Measurements from ENCODE around the gene CASP8.
A peak's percentile ranks its signal among the peaks of the same experiment; 100 is the strongest.

CASP8 gene

DNA sequence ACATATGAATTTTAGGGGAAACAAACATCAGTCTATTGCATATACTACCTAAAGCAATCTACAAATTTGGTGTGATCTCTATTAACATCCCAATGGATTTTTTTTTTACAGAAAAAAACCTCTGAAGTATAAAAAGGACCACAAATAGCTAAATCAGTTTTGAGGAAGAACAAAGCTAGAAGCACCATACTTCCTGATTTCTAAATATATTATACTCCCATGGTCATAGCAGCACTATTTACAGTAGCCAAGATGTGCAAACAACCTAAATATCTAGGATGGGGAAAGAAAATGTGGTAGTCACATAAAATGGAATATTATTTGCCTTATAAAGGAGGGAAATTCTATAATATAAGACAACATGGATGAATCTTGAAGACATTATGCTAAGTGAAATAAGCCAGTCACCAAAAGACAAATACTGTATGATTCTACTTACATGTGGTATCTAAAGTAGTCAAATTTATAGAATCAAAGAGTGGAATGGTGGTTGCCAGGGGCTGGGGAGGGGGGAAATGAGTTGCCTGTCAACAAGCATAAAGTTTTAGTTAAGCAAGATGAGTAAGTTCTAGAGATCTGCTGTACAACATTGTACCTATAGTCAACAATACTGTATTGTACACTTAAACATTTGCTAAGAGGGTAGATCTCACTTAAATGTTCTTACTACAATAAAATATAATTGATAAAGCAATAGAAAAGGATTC, 17.6 kb upstream of the CASP8 start:
- peak in 1 of 2 experiments; percentile 12 for DNase-seq

DNA sequence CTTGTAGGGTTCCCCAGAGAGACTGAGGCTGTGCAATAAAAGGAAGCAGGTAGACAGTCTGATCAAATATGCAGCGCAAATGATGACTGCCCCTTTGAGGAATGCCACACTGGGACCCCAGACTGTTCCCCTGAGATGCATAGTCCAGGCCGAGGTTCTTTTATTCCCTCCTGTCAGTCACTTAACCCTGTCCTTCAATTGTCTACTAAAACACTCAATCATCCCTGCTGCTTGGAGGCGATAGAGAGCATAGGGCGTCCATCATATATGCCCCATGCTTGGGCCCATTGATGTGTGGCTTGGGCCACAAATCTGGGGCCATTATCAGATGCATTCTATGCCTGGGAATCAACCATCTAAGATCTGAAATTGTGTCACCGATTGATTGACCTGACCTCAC, 15.5 kb upstream of the CASP8 start:
- peak in 1 of 2 experiments; percentile 14 for DNase-seq

DNA sequence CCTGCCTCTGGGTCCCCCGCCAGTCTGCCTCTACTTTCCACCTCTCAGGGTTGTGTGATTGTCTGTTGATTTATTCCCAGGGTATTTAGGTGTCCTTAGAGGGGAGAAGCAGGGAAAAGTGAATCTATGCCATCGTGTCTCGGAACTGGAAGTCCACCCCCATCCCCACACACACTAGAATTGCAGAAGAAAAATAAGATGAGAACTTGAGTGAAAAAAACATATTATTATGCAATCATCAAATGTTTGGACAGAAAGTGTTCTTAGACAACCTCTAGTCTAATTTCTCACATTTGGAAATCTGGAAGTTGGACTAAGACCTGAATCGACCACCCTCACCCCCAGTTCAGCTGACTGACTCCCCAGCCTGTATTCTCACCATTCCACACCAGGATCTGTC, 14.1 kb upstream of the CASP8 start:
- DNase-seq, result no peak

DNA sequence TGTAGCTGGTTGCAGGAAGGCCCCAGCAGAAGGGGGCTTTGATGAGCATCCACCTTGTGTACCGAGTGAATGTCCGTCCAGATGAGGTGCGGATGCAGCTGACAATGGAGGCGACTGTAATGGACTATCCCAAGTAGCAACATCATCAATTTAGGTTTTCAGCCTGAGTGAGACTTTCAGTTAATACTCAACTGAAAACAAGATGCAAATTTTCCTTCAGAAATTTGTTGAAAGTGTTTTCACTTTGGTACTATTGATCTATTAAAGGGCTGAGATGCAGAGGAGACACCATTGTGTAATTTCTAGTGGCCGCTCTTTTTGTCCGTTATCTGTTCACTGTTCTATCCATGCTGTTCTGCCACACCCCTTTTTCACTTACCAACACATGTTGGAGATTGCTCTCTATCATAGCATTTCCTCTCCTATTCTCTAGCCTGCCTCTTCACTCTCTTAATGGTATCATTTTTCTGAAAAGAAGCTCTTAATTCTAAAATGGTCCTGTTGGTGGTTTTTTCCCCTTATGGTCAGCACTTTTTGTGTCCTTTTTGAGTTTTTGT, 12.0 kb upstream of the CASP8 start:
- no peak for DNase-seq

DNA sequence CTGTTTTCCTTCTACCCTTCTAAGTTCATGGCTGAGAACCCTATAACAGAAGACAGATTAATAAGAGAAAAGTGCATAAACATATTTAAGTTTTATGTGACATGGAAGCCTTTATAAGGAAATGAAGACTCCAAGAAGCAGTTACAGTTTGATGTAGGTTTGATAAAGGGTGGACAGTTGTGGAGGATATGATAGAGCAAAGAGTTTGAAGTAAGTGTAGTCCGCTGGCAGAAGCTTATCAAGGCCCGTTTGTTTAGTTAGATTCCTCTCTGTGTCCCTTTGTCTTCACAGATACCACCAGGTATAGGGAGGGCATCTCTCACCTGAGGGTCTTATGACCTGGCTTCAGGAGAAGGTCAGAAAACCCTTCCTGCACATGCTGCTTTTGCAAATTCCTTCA, 10.4 kb upstream of the CASP8 start:
- DNase-seq, result peak in 1 of 2 experiments; percentile 10

DNA sequence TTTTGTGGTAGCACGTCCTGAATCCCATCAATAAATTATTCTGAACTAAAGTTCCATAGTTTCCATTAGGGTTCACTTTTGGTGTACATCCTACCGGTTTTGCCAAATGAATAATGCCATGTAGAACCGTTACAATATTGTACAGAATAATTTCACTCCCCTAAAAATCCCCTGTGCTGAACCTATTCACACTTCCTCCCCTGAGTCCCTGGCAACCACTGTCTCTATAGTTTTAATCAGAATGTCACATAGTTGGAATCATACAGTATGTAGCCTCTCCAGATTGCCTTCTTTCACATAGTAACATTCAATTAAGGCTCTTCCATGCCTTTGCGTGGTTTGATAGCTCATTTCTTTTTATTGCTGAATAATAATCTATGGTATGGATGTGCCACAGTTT, 9.6 kb upstream of the CASP8 start:
- DNase-seq, result no peak

DNA sequence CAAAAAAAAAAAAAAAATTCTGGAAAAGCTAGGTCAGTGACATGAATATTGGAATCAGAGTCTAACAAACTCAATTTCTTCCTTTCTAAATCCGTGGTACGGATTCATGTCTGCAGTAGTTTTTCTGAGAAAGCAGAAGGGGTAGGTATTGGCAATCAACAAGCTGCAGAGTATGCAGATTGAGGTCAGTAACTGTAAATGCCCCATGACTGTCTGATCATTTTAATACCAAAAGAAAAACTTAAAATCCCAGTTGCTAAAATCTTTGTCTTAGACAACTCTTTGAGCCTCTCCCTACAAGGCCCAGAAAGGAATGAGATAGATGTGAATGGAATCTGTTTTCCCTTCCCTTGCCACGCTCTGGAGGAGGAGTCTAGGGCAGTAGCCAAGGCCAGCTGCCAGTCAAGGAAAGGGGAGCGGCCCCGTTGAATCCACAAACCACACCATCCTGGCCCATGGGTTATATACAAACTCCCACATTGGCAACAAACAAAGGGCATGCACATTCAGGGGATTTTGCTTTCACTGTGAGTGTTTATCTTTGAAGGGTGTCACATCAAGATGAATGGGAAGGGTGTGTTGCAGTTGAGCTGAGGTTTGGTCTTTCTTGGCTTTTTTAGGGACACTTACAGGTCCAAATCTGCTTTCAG, 6.1 kb upstream of the CASP8 start:
- DNase-seq, result peak in 1 of 2 experiments; percentile 23

DNA sequence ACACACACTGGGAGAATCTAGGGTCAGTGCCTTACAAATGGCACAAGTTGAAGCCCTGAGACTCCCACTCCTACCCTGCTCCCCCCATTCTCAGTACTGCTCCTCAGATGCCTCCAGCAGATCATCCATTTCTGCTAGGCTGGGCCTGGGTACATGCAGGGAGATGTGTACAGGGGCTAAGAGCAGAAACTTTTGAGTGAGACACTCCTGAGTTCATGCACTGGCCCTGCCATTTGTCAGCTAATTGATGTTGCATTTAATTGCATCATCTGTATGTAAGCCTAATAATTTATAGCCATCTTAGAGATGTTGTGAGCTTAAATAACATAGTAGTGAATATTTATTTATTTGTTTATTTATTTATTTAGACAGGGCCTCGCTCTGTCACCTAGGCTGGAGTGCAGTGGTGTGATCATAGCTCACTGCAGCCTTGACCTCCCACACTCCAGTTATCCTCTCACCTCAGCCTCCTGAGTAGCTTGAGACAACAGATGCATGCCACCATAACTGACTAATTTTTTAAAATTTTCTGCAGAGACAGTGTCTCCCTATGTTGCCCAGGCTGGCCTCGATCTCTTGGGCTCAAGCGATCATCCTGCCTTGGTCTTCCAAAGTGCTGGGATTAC, 4.8 kb upstream of the CASP8 start:
- peak in 1 of 2 experiments; percentile 15 for DNase-seq

DNA sequence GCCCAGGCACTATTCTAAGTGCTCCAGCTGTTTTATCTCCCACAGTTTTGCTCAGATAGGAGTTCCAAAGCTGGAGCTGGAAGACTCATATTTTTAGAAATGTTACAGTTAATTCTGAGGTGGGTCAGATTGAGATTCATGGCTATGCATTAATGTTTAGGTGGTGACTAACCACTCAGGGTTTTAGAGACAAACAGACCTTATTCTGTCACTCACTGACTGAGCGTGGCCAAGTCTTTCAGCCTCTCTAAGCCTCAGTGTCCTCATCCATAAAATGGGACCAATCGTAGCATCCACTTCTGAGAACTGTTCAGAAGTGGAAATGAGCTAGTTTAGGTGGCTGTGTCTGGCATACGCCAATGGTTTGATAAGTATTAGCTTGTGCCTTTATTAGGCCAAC, 4.3 kb upstream of the CASP8 start:
- DNase-seq, result peak in 1 of 2 experiments; percentile 12

DNA sequence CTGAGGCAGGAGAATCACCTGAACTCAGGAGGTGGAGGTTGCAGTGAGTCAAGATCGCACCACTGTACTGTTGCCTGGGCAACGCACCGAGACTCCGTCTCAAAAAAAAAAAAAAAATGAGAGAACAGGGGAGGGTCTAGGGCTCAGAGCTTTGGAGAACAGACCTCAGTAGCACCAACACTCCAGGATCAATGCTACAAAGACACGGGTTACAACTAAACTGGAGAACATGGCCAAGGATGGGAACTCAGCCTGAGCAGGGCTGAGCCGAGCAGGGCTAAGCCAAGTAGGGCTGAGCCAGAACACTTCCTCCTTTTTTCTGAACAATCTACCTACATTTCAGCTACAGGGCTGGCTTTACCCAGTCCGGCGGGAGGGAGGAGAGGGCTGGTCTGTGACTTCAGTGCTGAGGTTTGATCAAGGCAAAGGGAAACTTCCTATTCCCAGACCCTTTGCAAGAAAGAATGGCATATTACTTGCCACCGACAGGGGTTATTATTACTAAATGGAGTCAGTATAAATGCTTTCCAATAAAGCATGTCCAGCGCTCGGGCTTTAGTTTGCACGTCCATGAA, 2.9 kb upstream of the CASP8 start:
- DNase-seq, result peak; percentile 56 to 64

DNA sequence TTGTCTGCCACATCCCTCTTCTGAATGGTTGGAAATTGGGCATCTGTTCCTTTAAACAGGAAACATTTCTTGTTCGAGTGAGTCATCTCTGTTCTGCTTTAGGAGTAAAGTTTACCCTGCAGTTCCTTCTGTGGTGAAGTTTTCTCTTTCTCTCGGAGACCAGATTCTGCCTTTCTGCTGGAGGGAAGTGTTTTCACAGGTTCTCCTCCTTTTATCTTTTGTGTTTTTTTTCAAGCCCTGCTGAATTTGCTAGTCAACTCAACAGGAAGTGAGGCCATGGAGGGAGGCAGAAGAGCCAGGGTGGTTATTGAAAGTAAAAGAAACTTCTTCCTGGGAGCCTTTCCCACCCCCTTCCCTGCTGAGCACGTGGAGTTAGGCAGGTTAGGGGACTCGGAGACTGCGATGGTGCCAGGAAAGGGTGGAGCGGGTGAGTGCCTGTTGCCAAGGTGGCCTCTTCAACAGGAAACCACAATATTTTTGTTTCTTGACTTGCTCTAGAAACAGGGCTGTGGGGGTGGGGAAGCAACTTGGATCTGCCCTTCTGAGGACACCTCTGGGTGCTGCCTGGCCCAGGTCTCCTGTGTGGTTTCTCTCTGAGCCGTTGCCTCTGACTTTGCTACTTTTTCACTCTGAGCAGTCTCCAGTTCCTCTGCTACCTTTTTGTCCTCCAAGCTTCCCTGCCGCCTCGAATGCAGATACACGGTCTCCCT, 2.2 kb upstream of the CASP8 start:
- DNase-seq, result peak; percentile 91

DNA sequence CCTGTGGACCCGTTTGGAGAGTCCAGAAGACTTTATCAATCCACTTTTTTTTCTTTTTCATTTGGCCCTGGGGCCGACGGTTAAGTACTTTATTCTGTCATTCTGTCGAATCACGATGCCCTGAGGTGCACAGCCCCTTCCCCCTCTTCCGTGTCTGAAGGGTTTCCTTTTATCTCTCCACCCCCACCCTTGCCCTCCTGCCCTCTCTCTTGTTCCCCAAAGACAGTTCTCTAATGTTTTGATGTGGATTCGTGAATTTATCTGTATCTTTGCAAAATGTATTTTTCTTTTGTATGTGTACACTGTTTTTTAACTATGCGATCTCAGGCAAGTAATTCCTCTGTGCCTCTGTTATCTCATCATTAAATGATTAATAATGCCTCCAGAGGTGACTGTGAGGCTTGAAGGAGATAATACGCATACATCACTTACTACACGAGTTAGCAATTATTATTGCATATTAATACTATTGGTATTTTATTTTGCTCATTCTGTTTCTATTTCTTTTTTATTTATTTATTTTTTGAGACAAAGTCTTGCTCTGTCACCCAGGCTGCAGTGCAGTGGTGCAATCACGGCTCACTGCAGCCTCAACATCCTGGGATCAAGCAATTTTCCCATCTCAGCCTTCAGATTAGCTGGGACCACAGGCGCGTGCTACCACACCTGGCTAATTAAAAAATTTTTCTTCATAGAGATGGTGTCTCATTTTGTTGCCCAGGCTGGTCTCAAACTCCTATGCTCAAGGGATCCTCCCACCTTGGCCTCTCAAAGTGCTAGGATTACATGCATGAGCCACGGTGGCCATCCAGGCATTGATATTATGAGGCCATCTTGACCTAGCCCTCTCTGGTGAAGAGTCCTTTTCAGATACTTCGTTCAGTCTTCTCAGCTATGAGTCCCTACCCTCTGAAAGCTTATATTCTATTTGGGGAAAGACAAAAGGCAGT, 1.4 kb upstream of the CASP8 start:
- no peak for DNase-seq

DNA sequence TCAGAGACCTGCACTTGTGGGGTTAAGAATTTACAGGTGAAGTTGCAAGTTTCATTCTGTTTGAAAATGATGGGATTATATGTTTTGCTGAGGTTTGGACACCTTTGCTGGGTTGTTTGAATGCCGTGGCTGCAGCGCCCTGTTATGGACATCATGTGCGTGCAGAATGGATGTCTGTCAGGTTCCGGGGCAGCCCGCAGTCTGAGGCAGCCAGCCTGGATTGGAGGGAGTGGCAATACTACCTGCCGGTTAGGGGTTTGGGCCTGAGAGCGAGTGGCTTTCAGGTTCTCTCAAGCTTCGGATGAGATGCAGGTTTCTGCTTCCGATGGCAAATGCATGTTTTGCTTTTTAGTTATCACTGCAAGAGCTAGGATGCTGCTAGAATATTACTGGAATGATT, 1.1 kb downstream of the CASP8 start:
- DNase-seq, result peak; percentile 65 to 71

DNA sequence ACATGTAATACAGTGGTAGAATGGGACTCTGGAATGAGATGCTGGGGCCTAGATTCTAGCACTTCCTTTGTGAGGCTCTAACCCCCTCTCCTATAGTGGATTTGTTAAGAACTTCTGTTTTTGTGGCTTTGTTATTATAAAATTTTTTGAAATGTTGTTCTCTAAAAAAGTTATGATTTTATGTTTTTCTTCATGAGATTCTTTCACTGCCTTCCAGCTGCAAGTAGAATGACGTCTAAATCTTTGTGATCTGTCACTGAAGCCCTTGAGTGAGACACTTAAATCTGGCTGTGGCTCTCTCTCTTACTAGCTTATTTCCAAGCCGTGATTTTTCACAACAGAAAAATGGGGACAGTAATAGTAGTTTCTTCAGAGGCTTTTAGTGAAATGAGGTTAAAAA, 1.6 kb downstream of the CASP8 start:
- no peak for DNase-seq

DNA sequence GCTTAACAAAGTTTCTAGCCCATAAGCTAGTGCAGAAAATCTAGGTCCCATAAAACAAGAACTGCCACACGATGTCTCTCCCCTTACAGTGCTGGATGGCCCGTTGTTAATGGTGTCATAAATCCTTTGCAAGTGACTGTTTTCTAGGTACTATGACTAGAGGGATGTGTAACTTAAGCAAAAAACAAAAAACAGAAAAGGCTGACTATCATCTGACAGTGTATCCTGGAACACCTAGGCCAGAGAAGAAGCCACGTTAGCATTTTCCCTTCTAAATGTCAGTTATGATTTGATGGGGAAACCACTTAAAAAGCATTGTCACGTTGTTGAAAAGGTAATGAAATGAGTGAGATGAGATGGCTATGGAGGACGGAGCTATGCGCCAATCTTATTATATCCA, 2.4 kb downstream of the CASP8 start:
- DNase-seq, result no peak

DNA sequence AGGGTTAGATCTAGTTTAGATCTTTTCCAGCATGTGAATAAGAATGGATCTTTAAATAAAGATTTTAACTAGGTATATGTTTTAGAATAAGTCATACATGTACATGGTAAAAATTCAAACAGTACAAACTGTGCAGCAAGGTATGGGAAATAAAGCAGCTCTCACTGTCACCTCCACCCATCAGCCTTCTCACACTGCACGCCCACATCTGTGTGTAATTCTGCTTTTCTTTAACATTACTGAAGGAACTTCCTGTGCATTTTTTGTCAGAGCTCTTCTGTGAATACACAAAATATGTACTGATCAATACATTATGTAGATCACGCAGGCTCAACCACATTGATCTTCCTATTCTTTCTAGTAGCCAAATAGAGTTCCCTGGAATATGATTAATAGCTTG, 3.4 kb downstream of the CASP8 start:
- DNase-seq, result no peak

DNA sequence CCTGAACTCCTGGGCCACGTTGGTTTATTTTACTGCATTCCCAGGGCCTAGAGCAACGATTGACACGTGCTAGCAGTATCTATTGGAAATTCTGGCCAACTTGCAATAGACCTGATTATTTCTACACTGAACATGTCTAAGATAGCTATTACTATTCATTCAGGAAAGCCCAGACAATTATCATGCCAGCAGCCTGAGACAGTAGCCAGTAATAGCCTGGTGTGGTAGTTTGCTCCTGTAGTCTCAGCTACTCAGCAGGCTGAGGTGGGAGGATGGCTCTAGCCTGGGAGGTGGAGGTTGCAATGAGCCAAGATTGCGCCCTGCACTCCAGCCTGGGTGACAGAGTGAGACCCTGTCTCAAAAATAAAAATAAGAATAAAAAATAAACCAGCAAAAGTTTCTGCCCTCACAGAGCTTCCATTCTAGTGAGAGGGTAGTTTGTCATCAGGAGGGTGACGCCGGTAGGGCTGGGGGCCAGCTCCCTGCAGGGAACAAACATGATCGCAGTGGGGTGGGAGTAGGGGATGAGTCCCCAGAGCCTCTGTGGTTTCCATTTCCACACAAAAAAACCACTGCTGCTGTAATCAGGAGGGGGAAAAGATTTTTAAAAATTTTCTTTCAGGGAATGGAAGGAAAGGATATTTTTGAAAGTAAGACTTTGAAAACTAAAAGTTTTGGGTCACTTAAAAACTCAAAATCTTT, 4.3 kb downstream of the CASP8 start:
- no peak for DNase-seq

DNA sequence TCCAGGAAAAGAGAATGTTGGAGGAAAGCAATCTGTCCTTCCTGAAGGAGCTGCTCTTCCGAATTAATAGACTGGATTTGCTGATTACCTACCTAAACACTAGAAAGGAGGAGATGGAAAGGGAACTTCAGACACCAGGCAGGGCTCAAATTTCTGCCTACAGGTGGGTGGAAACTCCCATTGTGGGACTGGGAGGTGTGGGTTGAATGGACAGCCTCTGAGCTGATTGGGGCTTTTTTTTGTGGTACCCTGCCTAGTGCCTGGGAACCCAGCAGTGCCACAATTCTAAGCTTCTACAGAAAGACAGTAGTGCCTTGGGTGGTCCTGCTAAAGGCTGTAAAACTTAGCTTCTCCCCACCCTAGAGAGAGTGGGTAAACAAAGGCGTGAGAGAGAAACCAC, 6.3 kb downstream of the CASP8 start:
- no peak for DNase-seq

DNA sequence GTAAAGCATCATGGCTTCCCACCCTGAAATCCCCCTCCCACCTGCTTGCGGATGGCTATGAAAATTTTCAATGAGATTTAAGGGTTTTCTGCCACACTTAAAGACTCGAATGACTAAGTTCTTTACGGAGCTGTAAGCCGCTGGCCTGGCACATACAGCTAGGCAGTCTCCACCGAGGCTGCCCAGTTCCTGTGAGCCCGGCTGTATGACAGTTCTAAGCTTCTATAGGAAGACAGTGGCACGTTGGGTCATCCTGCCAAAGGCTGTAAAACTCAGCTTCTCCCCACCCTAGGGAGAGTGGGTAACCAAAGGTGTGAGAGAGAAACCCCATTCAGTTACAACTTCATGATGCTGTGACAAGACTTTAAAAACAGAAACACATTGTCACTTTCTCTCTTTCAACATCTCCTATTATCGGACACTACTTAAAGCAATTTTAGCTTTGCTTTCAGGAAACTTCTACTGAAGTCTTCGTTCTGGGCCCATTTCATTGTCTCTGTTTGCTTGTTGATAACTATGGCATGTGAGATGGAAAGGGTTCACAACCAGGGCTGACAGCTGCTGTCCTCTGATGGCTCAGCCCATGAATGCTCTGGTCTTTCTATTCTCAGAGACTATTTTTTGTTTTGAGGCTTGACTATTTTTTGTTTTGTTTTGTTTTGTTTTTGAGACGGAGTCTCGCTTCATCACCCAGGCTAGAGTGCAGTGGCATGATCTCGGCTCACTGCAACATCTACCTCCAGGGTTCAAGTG, 7.1 kb downstream of the CASP8 start:
- DNase-seq, result no peak

DNA sequence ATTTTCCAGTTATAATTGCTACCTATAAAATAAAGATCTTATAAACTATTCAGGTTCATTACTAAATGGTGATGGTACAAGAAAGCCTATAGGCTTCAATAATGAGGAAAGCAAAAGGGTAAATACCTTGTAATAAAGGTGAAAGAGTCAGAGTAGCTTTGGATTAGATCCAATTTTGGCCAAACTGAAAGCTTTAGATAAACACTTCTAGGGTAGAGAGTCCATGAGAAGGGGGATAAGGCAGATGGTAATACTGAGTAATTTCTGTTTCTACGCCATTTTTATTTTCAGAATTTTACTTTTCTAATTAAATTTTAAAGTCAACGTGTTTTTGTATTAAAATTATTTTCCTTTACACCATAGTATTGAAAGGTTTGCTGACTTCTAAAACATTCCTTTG, 9.4 kb downstream of the CASP8 start:
- DNase-seq, result no peak

All from activated T-cell treated with anti-CD3 and anti-CD28 coated beads, Interleukin-2, amount 50 U/mL, for 48 hours (primary cell).